SU-DHL-6 (cell line): ENCODE measurements around the gene SLC4A5.

Experiments used
- H2AFZ ChIP-seq: fragments of 200-600 bp; sonication (generic); 2 replicates; pipeline ENCODE4 v1.6.1; 2014; ENCODE audit warnings: low read depth, mild to moderate bottlenecking, moderate library complexity, mixed read lengths, antibody characterized with exemption, low read length; ENCODE audit not compliant: severe bottlenecking
- H3F3A ChIP-seq: fragments of 200-600 bp; shearing (Covaris generic); 2 replicates; pipeline ENCODE4 v1.6.0; 2016; ENCODE audit warnings: antibody characterized with exemption, mild to moderate bottlenecking; ENCODE audit not compliant: insufficient read depth
- H3K27ac ChIP-seq: fragments of 200-600 bp; sonication (generic); 2 replicates; pipeline ENCODE4 v1.5.1; 2016; ENCODE audit warnings: low read depth, mild to moderate bottlenecking, low read length, moderate library complexity, mixed read lengths
- H3K27me3 ChIP-seq: fragments of 200-600 bp; sonication (generic), shearing (Covaris generic); 2 replicates; pipeline ENCODE4 v1.6.0; 2014; ENCODE audit warnings: mild to moderate bottlenecking, low read length
- H3K36me3 ChIP-seq: fragments of 200-600 bp; sonication (generic); 2 replicates; pipeline ENCODE4 v1.6.1; 2014; ENCODE audit warnings: mild to moderate bottlenecking, low read length, mixed read lengths
- H3K4me2 ChIP-seq: fragments of 300-600, 200-600 bp; shearing (Covaris generic), sonication (generic); 2 replicates; pipeline ENCODE4 v1.6.0; 2014; ENCODE audit warnings: low read length, low read depth, mild to moderate bottlenecking; ENCODE audit not compliant: poor library complexity, severe bottlenecking
- H3K4me3 ChIP-seq: fragments of 200-600 bp; sonication (generic); 2 replicates; pipeline ENCODE4 v1.5.1; 2014; ENCODE audit warnings: antibody characterized with exemption, low read length, mild to moderate bottlenecking, mixed read lengths; ENCODE audit not compliant: insufficient read depth, poor library complexity, severe bottlenecking
- H3K79me2 ChIP-seq: fragments of 200-600 bp; sonication (generic); 2 replicates; pipeline ENCODE4 v1.6.1; 2014; ENCODE audit warnings: mild to moderate bottlenecking, low read length, moderate library complexity; ENCODE audit not compliant: insufficient read depth
- H3K9ac ChIP-seq: fragments of 200-600 bp; sonication (generic); 2 replicates; pipeline ENCODE4 v1.7.0; 2014; ENCODE audit warnings: mild to moderate bottlenecking, low read length
- H3K9me2 ChIP-seq: fragments of 200-600 bp; sonication (generic); replicated peaks from 2 replicates; pipeline ENCODE4 v1.6.1; 2014; ENCODE audit warnings: low read length; ENCODE audit not compliant: insufficient read depth
- H3K9me3 ChIP-seq: fragments of 200-600 bp; sonication (generic); 2 replicates; pipeline ENCODE4 v1.6.1; 2014; ENCODE audit warnings: low read length, mixed read lengths; ENCODE audit not compliant: insufficient read depth
- H4K20me1 ChIP-seq: fragments of 200-600 bp; sonication (generic); 2 replicates; pipeline ENCODE4 v1.6.1; 2014; ENCODE audit warnings: low read depth, mild to moderate bottlenecking, antibody characterized with exemption, low read length, moderate library complexity, mixed read lengths
- CTCF ChIP-seq: fragments of 200-600 bp; sonication (generic); IDR thresholded peaks from one replicate; pipeline ENCODE4 v1.5.1; 2017; ENCODE audit warnings: antibody characterized with exemption, mild to moderate bottlenecking, low read length, moderate library complexity; ENCODE audit not compliant: insufficient read depth, poor library complexity, severe bottlenecking
- EZH2phosphoT487 ChIP-seq: fragments of 200-600 bp; sonication (generic), shearing (Covaris generic); conservative IDR thresholded peaks from 2 replicates; pipeline ENCODE4 v1.6.1; 2018; ENCODE audit warnings: mild to moderate bottlenecking, antibody characterized with exemption, low read length, moderate library complexity, mixed read lengths

The SLC4A5 gene

GRCh38 chr2:74183878-74184277, 159.3 kb downstream of the SLC4A5 start:
- no peaks in the 10 kb centered on the region for H3K9me3 ChIP-seq
- peak overlapping the region; percentile 36 for H3K27ac ChIP-seq
- no peaks in the 10 kb centered on the region for H3K79me2 ChIP-seq
- peak overlapping the region; percentile 6; the same call in 1 of the 2 replicates for H3K9ac ChIP-seq
- no peak overlapping the region for H3K4me3 ChIP-seq
- no peaks in the 10 kb centered on the region for H4K20me1 ChIP-seq
- H3K27me3 ChIP-seq = no peaks in the 10 kb centered on the region
- peak overlapping the region; percentile 55 for H2AFZ ChIP-seq
- no peaks in the 10 kb centered on the region for H3K36me3 ChIP-seq
- peaks cover 45% of the 10 kb centered on the region for H3F3A ChIP-seq
- no peak for TF ChIP-seq EZH2phosphoT487
- TF ChIP-seq CTCF = no peak
- H3K9me2 ChIP-seq = no peaks in the 10 kb centered on the region
- H3K4me2 ChIP-seq = peak overlapping the region; percentile 10

- Histone ChIP-seq H3K79me2 (peaks cover 19% of the 10 kb centered on the region), H3K27ac (peak overlapping the region; percentile 96), H3F3A (peaks cover 61% of the 10 kb centered on the region), H3K9me3 (no peaks in the 10 kb centered on the region), H2AFZ (peak overlapping the region; percentile 52), H4K20me1 (peaks cover 11% of the 10 kb centered on the region; the same call in 1 of the 2 replicates), H3K9me2 (no peaks in the 10 kb centered on the region), H3K36me3 (peaks cover 7% of the 10 kb centered on the region), H3K4me3 (peak overlapping the region; percentile 44), H3K27me3 (no peaks in the 10 kb centered on the region), H3K9ac (peak overlapping the region; percentile 26), H3K4me2 (peak overlapping the region; percentile 85)
- TF ChIP-seq CTCF (no peak), EZH2phosphoT487 (no peak)
Observed at GRCh38 chr2:74181739-74182138, 161.5 kb downstream of the SLC4A5 start.

- H3K4me2 ChIP-seq = peak overlapping the region; percentile 80
- peak overlapping the region; percentile 100 for H3K27ac ChIP-seq
- peak overlapping the region; percentile 100 for H3K4me3 ChIP-seq
- peaks cover 23% of the 10 kb centered on the region for H3K36me3 ChIP-seq
- H2AFZ ChIP-seq = peak overlapping the region; percentile 37
- H3K9ac ChIP-seq = peak overlapping the region; percentile 100
- H3K9me3 ChIP-seq = no peaks in the 10 kb centered on the region
- peaks cover 44% of the 10 kb centered on the region for H3K79me2 ChIP-seq
- no peak for TF ChIP-seq CTCF
- TF ChIP-seq EZH2phosphoT487 = no peak
- H3F3A ChIP-seq = peaks cover 56% of the 10 kb centered on the region
- no peaks in the 10 kb centered on the region for H3K27me3 ChIP-seq
- no peaks in the 10 kb centered on the region for H3K9me2 ChIP-seq
- H4K20me1 ChIP-seq = peaks cover 27% of the 10 kb centered on the region
Observed at GRCh38 chr2:74179063-74179865, 164.0 kb downstream of the SLC4A5 start.
